IMR-90 (cell line): ENCODE results near the gene PSG4.
"Not testable (repeated sequence)": the region's sequence is repeated elsewhere in the genome, so short reads cannot be mapped to it uniquely, and the experiment has no call there.

Experiments used
- BHLHE40 ChIP-seq: fragments of 150-350 bp; IDR thresholded peaks from 2 replicates; pipeline ENCODE4 v1.6.1; 2016; ENCODE audit warnings: mild to moderate bottlenecking, low read depth, low read length
- CHD1 ChIP-seq: IDR thresholded peaks from 2 replicates; pipeline ENCODE4 v1.6.1; 2012; ENCODE audit warnings: low read depth, low read length, improper control_type of control experiment
- CTCF ChIP-seq: conservative IDR thresholded peaks from 2 replicates; pipeline ENCODE4 v1.5.1; 2012; ENCODE audit warnings: mild to moderate bottlenecking, low read depth, low read length, improper control_type of control experiment
- POLR2A ChIP-seq: IDR thresholded peaks from 2 replicates; pipeline ENCODE4 v1.6.1; 2012; ENCODE audit warnings: mild to moderate bottlenecking, low read depth, low read length
- RCOR1 ChIP-seq: IDR thresholded peaks from 2 replicates; pipeline ENCODE4 v1.6.1; 2012; ENCODE audit warnings: mild to moderate bottlenecking, low read length, improper control_type of control experiment; ENCODE audit not compliant: insufficient replicate concordance

GRCh38 chr19:43198686-43199419 lies 6.6 kb downstream of the PSG4 start:
- TF ChIP-seq POLR2A, BHLHE40, RCOR1, CTCF, CHD1: not testable (repeated sequence)
